OCI-LY7 (cell line): ENCODE measurements around the gene DGKQ. TPM values are rescaled to one million over a fixed set of nuclear protein-coding genes. Genes with fewer than 3 reads are reported as not detected.
"Not testable (repeated sequence)": the region's sequence is repeated elsewhere in the genome, so short reads cannot be mapped to it uniquely, and the experiment has no call there.

Experiments used
- BruUV-seq: library from RNA; stranded (reverse); fragments of 400-500 nt; replicated peaks from 2 replicates; lab custom pipeline; 2021; lab: Mats Ljungman, UMichigan
- CTCF ChIA-PET: fragments of 300-600 bp; sonication (Branson Sonifier 250); formaldehyde crosslinking; loops from one replicate; lab custom pipeline; 2022; ENCODE audit warnings: antibody characterized with exemption; ENCODE audit not compliant: unreplicated experiment; lab: Charles Lee
- POLR2A ChIA-PET: fragments of 300-600 bp; sonication (Branson Sonifier 250); formaldehyde crosslinking; loops from one replicate; lab custom pipeline; 2022; ENCODE audit warnings: antibody characterized with exemption; lab: Charles Lee
- DNase-seq: peaks from one replicate; pipeline ENCODE4 v3.0.0-alpha.2; 2015; ENCODE audit warnings: low spot score
- H2AFZ ChIP-seq: fragments of 200-600 bp; sonication (generic), shearing (Covaris generic); 2 replicates; pipeline ENCODE4 v1.6.1; 2014; ENCODE audit warnings: mild to moderate bottlenecking, antibody characterized with exemption, low read length, moderate library complexity
- H3K27ac ChIP-seq: fragments of 200-600 bp; sonication (generic); 2 replicates; pipeline ENCODE4 v1.5.1; 2014; ENCODE audit warnings: mixed run types, low read depth, mild to moderate bottlenecking, moderate library complexity, low read length, inconsistent platforms; ENCODE audit not compliant: poor library complexity, severe bottlenecking
- H3K36me3 ChIP-seq: fragments of 200-600 bp; sonication (generic); 2 replicates; pipeline ENCODE4 v1.6.1; 2014; ENCODE audit warnings: mild to moderate bottlenecking, antibody characterized with exemption, low read length, moderate library complexity, mixed read lengths; ENCODE audit not compliant: insufficient read depth
- H3K4me1 ChIP-seq: fragments of 200-600 bp; sonication (generic); 2 replicates; pipeline ENCODE4 v1.5.1; 2014; ENCODE audit warnings: mild to moderate bottlenecking, low read length; ENCODE audit not compliant: insufficient read depth, poor library complexity, severe bottlenecking
- H3K4me2 ChIP-seq: fragments of 200-600 bp; sonication (generic); 2 replicates; pipeline ENCODE4 v1.6.1; 2014; ENCODE audit warnings: mild to moderate bottlenecking, low read length
- H3K4me3 ChIP-seq: fragments of 200-600 bp; sonication (generic); 2 replicates; pipeline ENCODE4 v1.5.1; 2014; ENCODE audit warnings: mild to moderate bottlenecking, low read depth, low read length; ENCODE audit not compliant: poor library complexity, severe bottlenecking
- H3K79me2 ChIP-seq: fragments of 200-600 bp; sonication (generic); 2 replicates; pipeline ENCODE4 v1.6.1; 2016; ENCODE audit warnings: low read depth, mild to moderate bottlenecking, low read length, moderate library complexity, mixed read lengths; ENCODE audit not compliant: insufficient read depth
- H3K9me2 ChIP-seq: fragments of 200-600 bp; sonication (generic); 2 replicates; pipeline ENCODE4 v1.6.1; 2016; ENCODE audit warnings: mild to moderate bottlenecking, low read length, mixed read lengths; ENCODE audit not compliant: insufficient read depth
- H3K9me3 ChIP-seq: fragments of 200-600 bp; sonication (generic); 2 replicates; pipeline ENCODE4 v1.6.1; 2014; ENCODE audit warnings: mild to moderate bottlenecking, mixed run types, low read length, mixed read lengths
- H4K20me1 ChIP-seq: fragments of 200-600 bp; sonication (generic); 2 replicates; pipeline ENCODE4 v1.6.1; 2014; ENCODE audit warnings: mild to moderate bottlenecking, antibody characterized with exemption, low read length, moderate library complexity, mixed read lengths; ENCODE audit not compliant: insufficient read depth
- EZH2phosphoT487 ChIP-seq: fragments of 200-600 bp; sonication (generic); IDR thresholded peaks from 2 replicates; pipeline ENCODE4 v1.6.1; 2018; ENCODE audit warnings: low read depth, borderline replicate concordance, mild to moderate bottlenecking, mixed run types, antibody characterized with exemption, low read length, moderate library complexity, mixed read lengths
- intact Hi-C: fragments of 100-400 bp; cut with micrococcal nuclease; formaldehyde crosslinking; loops from one replicate; pipeline ENCODE4 v1.10.0; 2022; ENCODE audit not compliant: unreplicated experiment
- total RNA-seq, 2 experiments: library from RNA; depleted of rRNA in 1 of 2; stranded (reverse); fragments of >200 nt in 1 of 2; shearing (Covaris generic) in 1 of 2; gene quantifications; 2 replicates each; pipeline ENCODE4 v1.2.3, GENCODE V29; 2014 to 2022
- TF ChIP-seq, protein P1 (sequence below): fragments of 200-600 bp; sonication (generic); conservative IDR thresholded peaks from 2 replicates; pipeline ENCODE4 v1.5.1; 2014; ENCODE audit warnings: mild to moderate bottlenecking, antibody characterized with exemption, low read length, moderate library complexity, mixed read lengths

DGKQ gene
- total RNA-seq, 2 experiments from 2014 or later, result 11.3 to 15.2 TPM

- H3K79me2 ChIP-seq, result peaks cover 79% of the 10 kb centered on the region
- no peaks in the 10 kb centered on the region for H3K9me3 ChIP-seq
- TF ChIP-seq, protein P1, sequence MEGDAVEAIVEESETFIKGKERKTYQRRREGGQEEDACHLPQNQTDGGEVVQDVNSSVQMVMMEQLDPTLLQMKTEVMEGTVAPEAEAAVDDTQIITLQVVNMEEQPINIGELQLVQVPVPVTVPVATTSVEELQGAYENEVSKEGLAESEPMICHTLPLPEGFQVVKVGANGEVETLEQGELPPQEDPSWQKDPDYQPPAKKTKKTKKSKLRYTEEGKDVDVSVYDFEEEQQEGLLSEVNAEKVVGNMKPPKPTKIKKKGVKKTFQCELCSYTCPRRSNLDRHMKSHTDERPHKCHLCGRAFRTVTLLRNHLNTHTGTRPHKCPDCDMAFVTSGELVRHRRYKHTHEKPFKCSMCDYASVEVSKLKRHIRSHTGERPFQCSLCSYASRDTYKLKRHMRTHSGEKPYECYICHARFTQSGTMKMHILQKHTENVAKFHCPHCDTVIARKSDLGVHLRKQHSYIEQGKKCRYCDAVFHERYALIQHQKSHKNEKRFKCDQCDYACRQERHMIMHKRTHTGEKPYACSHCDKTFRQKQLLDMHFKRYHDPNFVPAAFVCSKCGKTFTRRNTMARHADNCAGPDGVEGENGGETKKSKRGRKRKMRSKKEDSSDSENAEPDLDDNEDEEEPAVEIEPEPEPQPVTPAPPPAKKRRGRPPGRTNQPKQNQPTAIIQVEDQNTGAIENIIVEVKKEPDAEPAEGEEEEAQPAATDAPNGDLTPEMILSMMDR, result no peak
- TF ChIP-seq EZH2phosphoT487, result no peak
- POLR2A ChIA-PET, result no interaction called here
- peak overlapping the region; percentile 32 for H3K4me3 ChIP-seq
- H3K27ac ChIP-seq, result peak overlapping the region; percentile 90
- peak; percentile 68 for DNase-seq
- intact Hi-C loops, result loop anchor here (5.0 kb wide), 1 partner anchor 142 kb away; no protein-coding TSS in a partner anchor
- CTCF ChIA-PET, result interaction anchor here (0.6 kb wide), 2 partner anchors 9 to 468 kb away, joined by 3 read pairs; no protein-coding TSS in a partner anchor
- H4K20me1 ChIP-seq, result peaks cover under 1% of the 10 kb centered on the region; the same call in 1 of the 2 replicates
- no TSS peak for BruUV-seq
- H3K36me3 ChIP-seq, result peaks cover 24% of the 10 kb centered on the region
- H3K4me1 ChIP-seq, result peaks cover 58% of the 10 kb centered on the region
- H3K9me2 ChIP-seq, result no peaks in the 10 kb centered on the region
- H2AFZ ChIP-seq, result no peak overlapping the region
- peak overlapping the region; percentile 85 for H3K4me2 ChIP-seq
These were observed 49.0 kb downstream of the DGKQ start for GRCh38 chr4:924107-925096.

- H3K27ac ChIP-seq, result peak overlapping the region; percentile 90
- H3K36me3 ChIP-seq, result peaks cover 34% of the 10 kb centered on the region
- H3K79me2 ChIP-seq, result peaks cover 93% of the 10 kb centered on the region
- H3K4me2 ChIP-seq, result peak overlapping the region; percentile 85
- no peaks in the 10 kb centered on the region for H3K9me2 ChIP-seq
- TF ChIP-seq EZH2phosphoT487, result no peak
- TF ChIP-seq, protein P1, result no peak
- no TSS peak for BruUV-seq
- ChIA-PET CTCF (interaction anchor here (0.6 kb wide), 1 partner anchor 65 kb away, joined by 3 read pairs; the partner anchor contains the start of gene IDUA), POLR2A (interaction anchor here (1.2 to 1.3 kb wide), 2 partner anchors 9 to 13 kb away, joined by 5 read pairs; no protein-coding TSS in a partner anchor)
- DNase-seq, result peak; percentile 72
- no peak overlapping the region for H2AFZ ChIP-seq
- intact Hi-C loops, result loop anchor here (5.0 kb wide), 1 partner anchor 140 kb away; no protein-coding TSS in a partner anchor
- H3K9me3 ChIP-seq, result peaks cover 13% of the 10 kb centered on the region
- no peaks in the 10 kb centered on the region; the same call in 1 of the 2 replicates for H4K20me1 ChIP-seq
- peaks cover 58% of the 10 kb centered on the region for H3K4me1 ChIP-seq
- H3K4me3 ChIP-seq, result peak overlapping the region; percentile 51
These were observed 51.5 kb downstream of the DGKQ start for GRCh38 chr4:921830-922331.

GRCh38 chr4:919004-919680 is 54.2 kb downstream of the DGKQ start:
- intact Hi-C loops, result not testable (repeated sequence)

GRCh38 chr4:918591-918990 is 54.8 kb downstream of the DGKQ start:
- Histone ChIP-seq H3K36me3 (peaks cover 29% of the 10 kb centered on the region), H3K79me2 (peaks cover 87% of the 10 kb centered on the region), H3K4me1 (peaks cover 49% of the 10 kb centered on the region), H3K9me3 (peaks cover 18% of the 10 kb centered on the region)
- CTCF ChIA-PET, H3K9me2 ChIP-seq, DNase-seq, H3K4me2 ChIP-seq, intact Hi-C loops, BruUV-seq, H3K27ac ChIP-seq, H2AFZ ChIP-seq, POLR2A ChIA-PET, H4K20me1 ChIP-seq, H3K4me3 ChIP-seq: not testable (repeated sequence)

More at GRCh38 chr4:919004-919680, 54.2 kb downstream of the DGKQ start:
- H3K9me2 ChIP-seq, BruUV-seq, DNase-seq, CTCF ChIA-PET, H4K20me1 ChIP-seq, H2AFZ ChIP-seq, POLR2A ChIA-PET, H3K4me3 ChIP-seq, H3K27ac ChIP-seq, H3K4me2 ChIP-seq: not testable (repeated sequence)
- Histone ChIP-seq H3K79me2 (peaks cover 92% of the 10 kb centered on the region), H3K9me3 (peaks cover 18% of the 10 kb centered on the region), H3K4me1 (peaks cover 54% of the 10 kb centered on the region), H3K36me3 (peaks cover 29% of the 10 kb centered on the region)
